NCI-H510A treated with DMSO at 0.1 percent for 48 hours (cell line): ENCODE data around the gene GNG13.
"Not testable (repeated sequence)": the region's sequence is repeated elsewhere in the genome, so short reads cannot be mapped to it uniquely, and the experiment has no call there.

Experiments
- DNase-seq: peaks from one replicate; lab custom pipeline; 2025; lab: John Stamatoyannopoulos, UW

GNG13 gene

DNA sequence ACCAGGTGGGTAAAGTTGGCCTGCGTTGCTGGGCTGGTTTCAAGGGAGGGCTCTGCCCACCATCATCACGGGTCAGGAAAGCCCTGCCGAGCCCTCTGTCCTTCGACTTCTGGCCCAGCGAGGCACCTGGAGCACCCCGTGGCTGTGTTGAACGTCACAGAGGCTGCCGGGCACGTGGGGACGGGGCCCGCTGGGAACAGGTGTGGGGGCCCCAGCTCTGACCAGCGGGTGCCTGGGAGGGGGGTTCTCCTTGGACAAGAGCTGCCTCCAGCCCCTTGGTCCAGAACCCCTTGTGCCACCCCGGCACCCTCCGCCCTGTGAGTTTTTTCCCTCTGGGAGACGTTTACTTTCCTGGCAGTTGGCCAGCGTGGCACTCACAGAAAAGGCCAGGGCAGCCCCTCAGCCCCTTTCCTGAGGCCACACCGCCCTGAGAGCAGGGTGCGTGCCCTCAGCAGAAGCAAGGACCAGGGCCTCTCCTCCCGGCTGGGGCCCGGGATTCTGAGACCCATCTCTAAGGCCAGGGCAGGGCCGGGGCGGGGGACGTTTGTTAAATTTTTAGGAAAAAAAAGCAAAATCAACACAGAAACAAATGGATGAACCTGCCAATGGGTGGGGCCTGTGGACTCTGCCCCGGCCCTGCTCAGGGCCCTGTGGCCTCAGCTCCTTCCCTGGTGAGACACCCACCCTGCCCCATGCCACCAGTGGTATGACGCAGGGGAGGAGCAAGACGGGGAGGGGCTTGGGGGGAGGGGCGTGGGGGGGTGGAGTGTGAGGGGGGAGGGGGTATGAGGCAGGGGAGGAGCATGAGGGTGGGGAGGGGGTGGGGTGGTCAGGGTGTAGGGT lies 31.3 kb upstream of the GNG13 start:
- DNase-seq = no peak

GRCh38 chr16:830871-831570 lies 30.5 kb upstream of the GNG13 start:
- DNase-seq = no peak

DNA sequence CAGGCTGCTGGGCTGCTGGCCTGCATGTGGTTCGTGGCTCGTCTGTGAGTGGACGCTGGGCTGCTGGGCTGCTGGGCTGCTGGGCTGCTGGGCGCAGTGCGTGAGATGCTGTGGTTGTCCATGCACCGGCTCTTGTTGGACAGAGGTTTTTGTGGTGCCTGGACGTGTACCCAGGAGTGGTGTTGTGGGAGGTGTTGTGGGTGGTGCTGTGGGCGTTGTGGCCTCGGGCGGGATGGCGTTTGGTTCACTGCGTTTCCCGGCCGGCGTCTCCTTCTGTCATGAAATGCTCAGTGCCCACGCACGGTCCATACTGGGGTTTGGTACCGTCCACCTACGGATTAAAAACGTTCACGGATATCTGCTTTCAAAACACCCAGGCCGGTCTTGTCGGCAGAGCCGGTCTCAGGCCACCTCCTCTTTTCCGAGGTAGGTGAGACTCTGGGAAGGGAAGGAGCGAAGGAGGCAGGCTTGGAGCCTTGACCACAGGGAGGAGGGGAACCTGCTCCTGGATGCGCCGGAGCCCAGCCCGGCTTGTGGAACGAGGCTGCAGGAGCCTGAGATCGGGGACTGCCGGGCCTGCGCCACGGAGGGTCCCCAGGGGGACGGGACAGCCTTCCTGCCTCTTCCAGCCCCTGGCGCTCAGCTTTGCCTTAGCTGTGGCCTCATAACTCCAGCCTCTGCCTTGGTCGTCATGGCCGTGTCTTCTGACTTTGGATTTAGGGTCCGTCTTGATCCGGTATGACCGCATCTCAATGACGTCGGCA lies 29.8 kb upstream of the GNG13 start:
- no peak for DNase-seq

- no peak for DNase-seq
Observed at GRCh38 chr16:828891-829290, 28.4 kb upstream of the GNG13 start.

DNA sequence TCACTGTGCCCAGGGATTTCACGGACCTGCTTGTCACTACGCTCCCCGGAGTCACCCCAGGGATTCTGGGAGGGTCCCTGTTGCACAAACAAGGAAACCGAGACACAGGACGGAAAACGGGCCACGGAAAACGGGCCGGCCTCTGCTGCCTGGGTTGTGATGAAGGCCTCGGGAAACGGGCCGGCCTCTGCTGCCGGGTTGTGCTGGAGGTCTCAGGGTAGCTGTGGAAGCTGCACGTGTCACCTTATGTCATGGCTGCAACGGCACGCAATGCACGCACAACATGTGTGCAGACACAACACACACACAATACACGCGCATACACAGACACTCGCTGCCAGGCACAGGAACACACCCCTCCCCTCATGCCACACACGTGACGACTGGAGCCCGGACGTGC lies 27.0 kb upstream of the GNG13 start:
- DNase-seq = no peak

DNA sequence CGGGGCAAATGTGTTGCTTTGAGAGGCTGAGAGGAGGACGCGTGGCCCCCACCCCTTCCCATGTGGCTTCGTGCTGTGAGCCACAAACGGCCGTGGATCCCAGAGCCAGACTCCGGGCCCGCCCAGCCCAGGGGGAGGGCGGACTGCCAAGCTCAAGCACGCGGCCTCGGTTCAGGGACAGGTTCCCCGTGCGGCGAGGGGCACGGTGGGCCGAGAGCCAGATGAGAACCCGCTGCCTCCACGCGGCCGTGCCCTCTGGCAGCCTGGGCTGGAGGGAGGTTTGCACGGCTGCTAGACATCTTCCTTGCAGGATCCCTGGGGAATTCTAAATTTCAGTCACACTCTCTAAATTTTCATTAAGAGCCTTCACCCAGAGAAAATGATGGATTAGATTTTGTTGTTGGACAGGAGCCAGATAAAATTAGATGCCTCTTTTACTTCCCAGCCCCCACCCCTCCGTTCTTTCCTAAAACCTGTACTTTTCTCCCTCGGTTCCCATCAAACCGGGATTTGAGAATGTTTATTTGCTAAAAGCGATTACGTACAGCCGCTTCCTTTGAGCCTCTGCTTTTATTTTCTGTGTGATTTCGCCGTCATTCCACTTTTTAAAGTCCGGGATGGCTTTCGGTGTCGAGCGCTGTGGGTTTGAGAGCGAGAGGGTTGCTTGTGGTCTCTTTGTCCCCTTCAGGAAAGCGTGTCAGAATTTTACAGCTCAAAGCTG lies 25.0 kb upstream of the GNG13 start:
- no peak for DNase-seq

- DNase-seq = no peak
Observed at GRCh38 chr16:824601-825000, 24.1 kb upstream of the GNG13 start.

- DNase-seq = no peak
Observed at GRCh38 chr16:824194-824593, 23.7 kb upstream of the GNG13 start.

- DNase-seq = no peak
Observed at GRCh38 chr16:822909-823297, 22.4 kb upstream of the GNG13 start.

DNA sequence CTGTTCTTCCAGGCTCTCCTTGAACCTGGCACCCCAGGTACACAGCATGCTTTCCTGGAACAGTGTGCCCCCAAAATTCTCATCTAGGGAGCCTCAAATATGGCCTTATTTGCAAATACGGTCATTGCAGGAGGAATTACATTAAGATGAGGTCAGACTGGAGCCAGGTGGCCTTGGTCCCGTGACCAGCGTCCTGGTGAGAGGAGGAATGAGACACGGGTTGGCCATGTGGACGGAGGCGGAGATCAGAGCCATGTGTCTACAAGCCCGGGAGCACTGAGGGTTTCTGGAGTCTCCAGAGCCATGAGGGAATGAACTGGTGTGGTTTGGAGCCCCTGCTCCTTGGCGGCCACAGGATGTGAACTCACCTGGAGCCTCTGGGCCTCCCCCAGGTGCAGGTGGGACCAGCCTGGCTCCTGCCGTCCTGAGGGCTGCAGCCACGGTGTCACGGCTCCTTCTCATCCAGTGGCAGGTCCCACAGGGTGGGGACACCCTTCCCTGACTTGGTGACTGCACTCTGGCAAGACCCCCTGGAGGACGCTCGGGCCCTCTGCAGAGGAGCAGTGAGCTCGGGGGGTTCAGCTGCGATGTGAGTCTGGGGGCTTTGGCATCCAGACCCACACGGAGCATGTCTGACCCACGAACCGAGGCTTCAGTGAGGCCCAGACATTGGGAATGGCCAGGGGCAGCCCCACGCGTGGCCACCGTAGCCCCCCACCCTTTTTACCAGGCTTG lies 21.8 kb upstream of the GNG13 start:
- DNase-seq = no peak

DNA sequence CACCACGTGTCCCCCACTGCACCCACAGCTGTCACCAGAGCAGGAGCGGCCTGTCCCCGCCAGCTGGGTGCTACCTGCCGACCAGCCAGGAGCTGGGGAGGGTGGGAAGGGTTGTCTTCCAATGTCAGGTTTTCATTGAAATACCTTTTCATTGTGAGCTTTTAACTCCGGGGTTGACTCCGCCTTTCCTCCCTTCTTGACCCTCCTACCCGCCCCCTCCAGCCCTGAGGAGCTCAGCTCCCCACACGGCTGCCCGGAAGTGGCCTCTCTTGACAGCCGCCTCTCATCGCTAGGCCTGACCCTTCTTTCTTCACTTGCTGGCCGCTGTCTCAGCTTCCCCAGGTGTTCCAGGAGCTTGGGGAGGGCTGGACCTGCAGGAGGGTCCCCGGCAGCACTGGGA lies 21.2 kb upstream of the GNG13 start:
- no peak for DNase-seq

DNA sequence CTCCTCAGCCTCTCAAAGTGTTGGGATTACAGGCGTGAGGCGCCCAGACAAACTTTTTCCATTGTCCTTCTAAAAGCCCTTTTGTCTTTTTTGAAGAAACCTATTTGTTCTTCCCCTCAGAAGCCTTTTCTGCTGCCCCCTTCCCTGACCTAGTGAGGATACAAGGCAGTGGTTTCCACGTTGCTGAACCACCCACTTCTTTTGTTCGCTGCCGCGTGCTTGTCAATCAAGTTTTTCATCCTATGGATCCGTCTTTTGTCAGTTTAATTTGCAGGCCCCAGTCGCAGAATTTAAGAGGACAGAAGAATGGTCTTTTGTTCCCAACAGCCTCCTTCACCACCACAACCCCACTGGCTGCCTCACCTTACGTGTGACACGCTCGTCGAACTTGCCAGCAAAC lies 20.2 kb upstream of the GNG13 start:
- DNase-seq = no peak

- DNase-seq = not testable (repeated sequence)
Observed at GRCh38 chr16:820044-820408, 19.5 kb upstream of the GNG13 start.

DNA sequence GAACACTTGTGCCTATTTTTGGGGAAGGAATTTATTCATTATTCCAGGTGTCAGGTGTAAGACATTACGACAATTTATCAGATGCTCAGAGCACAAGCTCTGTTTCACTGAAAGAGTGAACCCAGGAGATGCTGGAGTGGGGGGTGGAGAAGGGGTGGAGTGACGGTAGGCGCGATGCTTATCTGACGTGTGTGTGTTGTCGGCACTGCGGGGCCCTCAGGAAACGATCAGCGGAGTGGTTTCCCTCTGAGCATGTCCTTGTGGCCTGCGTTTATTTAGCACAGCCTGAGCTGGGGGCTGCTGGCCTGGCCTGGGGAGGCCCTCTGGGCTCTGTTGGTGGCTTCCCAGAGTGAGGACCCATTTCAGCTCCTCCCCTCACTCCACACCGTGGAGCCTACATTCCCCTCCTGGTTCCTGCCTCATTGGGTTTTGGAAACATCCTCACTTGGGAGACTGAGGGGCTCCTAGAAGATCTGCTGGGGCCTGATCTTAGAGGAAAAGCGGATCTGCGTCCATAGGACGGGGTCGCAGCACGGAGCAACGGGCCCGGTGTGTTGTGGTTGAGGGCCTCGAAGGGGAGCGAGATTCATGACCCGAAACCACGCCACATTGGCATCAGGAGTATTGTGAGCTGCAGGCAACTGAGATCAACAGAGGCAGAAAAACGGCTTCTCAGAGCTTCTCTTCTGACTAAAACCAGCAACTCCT lies 19.0 kb upstream of the GNG13 start:
- no peak for DNase-seq

- DNase-seq = no peak
Observed at GRCh38 chr16:818592-818991, 18.1 kb upstream of the GNG13 start.

DNA sequence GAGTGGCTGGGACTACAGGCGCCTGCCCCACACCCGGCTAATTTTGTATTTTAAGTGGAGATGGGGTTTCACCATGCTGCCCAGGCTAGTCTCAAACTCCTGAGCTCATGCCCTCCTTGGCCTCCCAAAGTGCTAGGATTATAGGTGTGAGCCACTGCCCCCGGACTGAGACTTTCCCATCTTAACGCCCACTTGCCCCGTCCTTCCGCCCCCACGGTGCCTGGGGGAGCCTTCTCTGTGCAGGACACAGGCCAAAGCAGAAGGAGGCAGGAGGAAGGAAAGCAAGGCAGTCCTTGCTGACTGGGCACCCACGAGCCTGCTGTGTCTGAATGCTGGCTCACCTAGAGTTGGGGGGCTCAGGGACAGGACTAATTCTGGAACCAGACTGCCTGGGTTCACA lies 17.6 kb upstream of the GNG13 start:
- no peak for DNase-seq

- no peak for DNase-seq
Observed at GRCh38 chr16:817001-817906, 16.7 kb upstream of the GNG13 start.

GRCh38 chr16:815861-816260 lies 15.3 kb upstream of the GNG13 start:
- DNase-seq = no peak

- DNase-seq = no peak
Observed at GRCh38 chr16:814974-815373, 14.4 kb upstream of the GNG13 start.

GRCh38 chr16:813916-814412 lies 13.4 kb upstream of the GNG13 start:
- no peak for DNase-seq
